ENCODE measurements around the gene LENG1.

Gene LENG1

GRCh38 chr19:54141356-54141755 is 18.2 kb downstream of the LENG1 start (continued):
- no peak for TF ChIP-seq ZNF274 (IDR thresholded peaks at IDR 0.05; ENCODE audit: low read length)
- no peak for TF ChIP-seq ZNF274 (tag by site-specific recombination; IDR thresholded peaks at IDR 0.05; ENCODE audit: borderline replicate concordance)

GRCh38 chr19:54138489-54139256 is 20.8 kb downstream of the LENG1 start:
- Histone ChIP-seq H3K4me3 (ENCODE audit: low read depth, low read length) (peak overlapping the region; percentile 94), H3K36me3 (ENCODE audit: control insufficient read depth in 2 of 2, insufficient read depth in 1 of 2, low read length in 2 of 2) (peaks cover 16 to 52% of the 10 kb centered on the region in 2 experiments), H3K9me3 (ENCODE audit: control insufficient read depth, insufficient read depth, low read depth, low read length) (peaks cover under 1% of the 10 kb centered on the region; the same call in 1 of the 2 replicates), H3K27ac (ENCODE audit: extremely low read depth, low read depth, low read length) (peak overlapping the region; percentile 88), H3K4me1 (ENCODE audit: control insufficient read depth, insufficient read depth, low read length) (peaks cover 13% of the 10 kb centered on the region)
- POLR2A ChIA-PET: interaction anchor here (0.8 to 5.5 kb wide), 5 partner anchors 12 to 50 kb away, joined by 3 to 116 read pairs (median 63); partner anchors contain the start of genes MBOAT7, PRPF31, TFPT and TSEN34
- CTCF ChIA-PET: interaction anchor here (0.7 to 1.5 kb wide), 2 partner anchors 28 to 93 kb away, joined by 3 to 6 read pairs; no protein-coding TSS in a partner anchor
- 0 out of 2 replicates have a peak, but pooled peaks have one; percentile 2 for TF ChIP-seq SP2 (tag by site-specific recombination; IDR thresholded peaks at IDR 0.05)
- TF ChIP-seq PRDM1 (tag by site-specific recombination; IDR thresholded peaks at IDR 0.05): no peak
- peak; percentile 49; the same call in 1 of the 2 replicates for TF ChIP-seq ZFHX2 (tag by site-specific recombination; conservative IDR thresholded peaks at IDR 0.05)
- TF ChIP-seq EGR2 (tag by site-specific recombination; IDR thresholded peaks at IDR 0.05; ENCODE audit: low read depth): peak; percentile 37; the same call in 1 of the 2 replicates

GRCh38 chr19:54137699-54138488 is 21.6 kb downstream of the LENG1 start, which contains the start of gene CNOT3:
Gene CNOT3 (plus strand): TSS chr19:54137762. CDS start chr19:54142979, 5,217 bp downstream.
- Histone ChIP-seq H3K4me1 (ENCODE audit: control insufficient read depth, insufficient read depth, low read length) (peaks cover 13% of the 10 kb centered on the region), H3K36me3 (ENCODE audit: control insufficient read depth in 2 of 2, insufficient read depth in 1 of 2, low read length in 2 of 2) (peaks cover 8 to 44% of the 10 kb centered on the region in 2 experiments), H3K4me3 (ENCODE audit: low read depth, low read length) (peak within 1 kb of the TSS; percentile 94), H3K27ac (ENCODE audit: extremely low read depth, low read depth, low read length) (peak within 1 kb of the TSS; percentile 88), H3K9me3 (ENCODE audit: control insufficient read depth, insufficient read depth, low read depth, low read length) (peaks cover 2% of the 10 kb centered on the region)
- ChIA-PET POLR2A (interaction anchor here (0.6 to 5.5 kb wide), 30 partner anchors 8 to 1588 kb away, joined by 3 to 116 read pairs (median 6); partner anchors contain the start of genes LENG1, LENG8, LENG9 and MBOAT7), CTCF (interaction anchor here (0.8 to 1.7 kb wide), 5 partner anchors 20 to 94 kb away, joined by 4 to 6 read pairs (median 5); partner anchors contain the start of gene LENG1)
- TF ChIP-seq ZNF501 (tag by site-specific recombination; IDR thresholded peaks at IDR 0.05) (no peak), ZNF132 (tag by site-specific recombination; IDR thresholded peaks at IDR 0.05; ENCODE audit: borderline replicate concordance) (no peak), GLIS2 (tag by site-specific recombination; IDR thresholded peaks at IDR 0.05) (peak; percentile 55), ZNF514 (tag by site-specific recombination; IDR thresholded peaks at IDR 0.05) (no peak), OVOL3 (tag by site-specific recombination; IDR thresholded peaks at IDR 0.05) (no peak), ZNF777 (tag by site-specific recombination; IDR thresholded peaks at IDR 0.05; ENCODE audit: borderline replicate concordance) (no peak), ZNF530 (tag by site-specific recombination; IDR thresholded peaks at IDR 0.05; ENCODE audit: low read depth) (no peak), ZNF223 (tag by site-specific recombination; IDR thresholded peaks at IDR 0.05) (no peak), SETDB1 (IDR thresholded peaks at IDR 0.05; ENCODE audit: insufficient read length, low read length) (no peak), BCL11A (tag by site-specific recombination; IDR thresholded peaks at IDR 0.05; ENCODE audit: low read depth) (no peak), ZBTB20 (tag by site-specific recombination; IDR thresholded peaks at IDR 0.05) (no peak), ZNF513 (tag by site-specific recombination; IDR thresholded peaks at IDR 0.05) (no peak), ZNF488 (tag by site-specific recombination; IDR thresholded peaks at IDR 0.05) (no peak), REST (tag by site-specific recombination; IDR thresholded peaks at IDR 0.05) (no peak), ZNF174 (tag by site-specific recombination; IDR thresholded peaks at IDR 0.05) (0 out of 2 replicates have a peak, but pooled peaks have one; percentile 27), ZNF837 (tag by site-specific recombination; IDR thresholded peaks at IDR 0.05) (no peak), BCL6B (tag by site-specific recombination; IDR thresholded peaks at IDR 0.05) (no peak)
